ENCODE results near the gene ACAP2. TPM values are rescaled to one million over a fixed set of nuclear protein-coding genes. Genes with fewer than 3 reads are reported as not detected.

The ACAP2 gene
- total and polyA plus RNA-seq, 4 donors = 4.5 to 28.5 (median 23.3) TPM

DNA sequence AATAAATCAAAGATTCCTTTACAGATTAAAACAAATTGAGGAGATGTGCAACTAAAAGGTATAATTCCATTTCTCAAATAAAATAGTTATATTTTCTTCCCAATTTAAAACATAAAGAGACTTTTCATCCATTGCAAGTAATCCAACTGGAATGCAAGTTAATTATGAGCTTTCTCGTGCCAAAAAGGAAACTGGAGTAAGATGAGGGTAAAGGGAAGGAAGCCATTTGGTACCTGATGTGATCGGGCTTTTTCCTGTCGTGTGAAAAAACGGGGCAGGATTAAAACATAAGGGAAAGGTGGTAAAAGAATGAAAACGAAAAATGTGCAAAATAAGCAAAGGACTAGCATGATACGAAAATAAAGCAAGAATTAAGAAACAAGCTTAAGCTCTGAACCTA is 130.1 kb downstream of the ACAP2 start:
- H3K27me3 ChIP-seq (ENCODE audit: control insufficient read depth in 4 of 4, insufficient read depth in 4 of 4, low read length in 3 of 4) = no peaks in the 10 kb centered on the region
- TF ChIP-seq, protein P1, sequence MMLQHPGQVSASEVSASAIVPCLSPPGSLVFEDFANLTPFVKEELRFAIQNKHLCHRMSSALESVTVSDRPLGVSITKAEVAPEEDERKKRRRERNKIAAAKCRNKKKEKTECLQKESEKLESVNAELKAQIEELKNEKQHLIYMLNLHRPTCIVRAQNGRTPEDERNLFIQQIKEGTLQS (IDR thresholded peaks at IDR 0.05) = no peak
- TF ChIP-seq YY1 (IDR thresholded peaks at IDR 0.05) (no peak), GABPA (IDR thresholded peaks at IDR 0.05 in 1 of 2, conservative IDR thresholded peaks at IDR 0.05 in 1 of 2) (no peak), RAD21 (IDR thresholded peaks at IDR 0.05) (no peak), NR2F2 (IDR thresholded peaks at IDR 0.05) (no peak), CTCF (IDR thresholded peaks at IDR 0.05; ENCODE audit: low read depth, low read length, missing input control) (no peak), REST (IDR thresholded peaks at IDR 0.05) (no peak), EGR1 (IDR thresholded peaks at IDR 0.05; ENCODE audit: low read depth in 2 of 2) (no peak), RXRA (IDR thresholded peaks at IDR 0.05) (no peak), TAF1 (conservative IDR thresholded peaks at IDR 0.05) (no peak), FOXA1 (IDR thresholded peaks at IDR 0.05) (no peak), JUND (IDR thresholded peaks at IDR 0.05) (no peak), HNF4G (IDR thresholded peaks at IDR 0.05) (no peak), SP1 (IDR thresholded peaks at IDR 0.05) (no peak), FOXA2 (IDR thresholded peaks at IDR 0.05) (no peak), HNF4A (conservative IDR thresholded peaks at IDR 0.05) (no peak)
- TF ChIP-seq, protein P2, sequence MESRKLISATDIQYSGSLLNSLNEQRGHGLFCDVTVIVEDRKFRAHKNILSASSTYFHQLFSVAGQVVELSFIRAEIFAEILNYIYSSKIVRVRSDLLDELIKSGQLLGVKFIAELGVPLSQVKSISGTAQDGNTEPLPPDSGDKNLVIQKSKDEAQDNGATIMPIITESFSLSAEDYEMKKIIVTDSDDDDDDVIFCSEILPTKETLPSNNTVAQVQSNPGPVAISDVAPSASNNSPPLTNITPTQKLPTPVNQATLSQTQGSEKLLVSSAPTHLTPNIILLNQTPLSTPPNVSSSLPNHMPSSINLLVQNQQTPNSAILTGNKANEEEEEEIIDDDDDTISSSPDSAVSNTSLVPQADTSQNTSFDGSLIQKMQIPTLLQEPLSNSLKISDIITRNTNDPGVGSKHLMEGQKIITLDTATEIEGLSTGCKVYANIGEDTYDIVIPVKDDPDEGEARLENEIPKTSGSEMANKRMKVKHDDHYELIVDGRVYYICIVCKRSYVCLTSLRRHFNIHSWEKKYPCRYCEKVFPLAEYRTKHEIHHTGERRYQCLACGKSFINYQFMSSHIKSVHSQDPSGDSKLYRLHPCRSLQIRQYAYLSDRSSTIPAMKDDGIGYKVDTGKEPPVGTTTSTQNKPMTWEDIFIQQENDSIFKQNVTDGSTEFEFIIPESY (IDR thresholded peaks at IDR 0.05) = no peak
- TF ChIP-seq, protein P3, sequence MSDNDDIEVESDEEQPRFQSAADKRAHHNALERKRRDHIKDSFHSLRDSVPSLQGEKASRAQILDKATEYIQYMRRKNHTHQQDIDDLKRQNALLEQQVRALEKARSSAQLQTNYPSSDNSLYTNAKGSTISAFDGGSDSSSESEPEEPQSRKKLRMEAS (IDR thresholded peaks at IDR 0.05) = no peak
- H3K4me1 ChIP-seq (ENCODE audit: control insufficient read depth in 4 of 4, insufficient read depth in 4 of 4, low read length in 3 of 4) = no peaks in the 10 kb centered on the region
- H3K36me3 ChIP-seq (ENCODE audit: control insufficient read depth in 4 of 4, insufficient read depth in 3 of 4, low read depth in 1 of 4, low read length in 3 of 4) = peaks cover 0 to 4% (median 0%) of the 10 kb centered on the region in 4 donors
- H3K9ac ChIP-seq (ENCODE audit: low read depth in 1 of 2, low read length in 2 of 2) = no peak overlapping the region
- WGBS = 81% methylated on average over 6 of the region's 6 CpGs
- H3K9me3 ChIP-seq (ENCODE audit: control insufficient read depth in 4 of 4, low read length in 3 of 4) = no peaks in the 10 kb centered on the region
- H3K4me3 ChIP-seq (ENCODE audit: low read depth in 1 of 3, low read length in 3 of 3) = no peak overlapping the region
- no peak overlapping the region for H3K27ac ChIP-seq (ENCODE audit: low read depth in 1 of 2, low read length in 2 of 2)
- no peak for DNase-seq (ENCODE audit: low spot score)

All from liver (tissue), 9 donors.